ENCODE measurements around the gene FRY.

Gene FRY

DNA sequence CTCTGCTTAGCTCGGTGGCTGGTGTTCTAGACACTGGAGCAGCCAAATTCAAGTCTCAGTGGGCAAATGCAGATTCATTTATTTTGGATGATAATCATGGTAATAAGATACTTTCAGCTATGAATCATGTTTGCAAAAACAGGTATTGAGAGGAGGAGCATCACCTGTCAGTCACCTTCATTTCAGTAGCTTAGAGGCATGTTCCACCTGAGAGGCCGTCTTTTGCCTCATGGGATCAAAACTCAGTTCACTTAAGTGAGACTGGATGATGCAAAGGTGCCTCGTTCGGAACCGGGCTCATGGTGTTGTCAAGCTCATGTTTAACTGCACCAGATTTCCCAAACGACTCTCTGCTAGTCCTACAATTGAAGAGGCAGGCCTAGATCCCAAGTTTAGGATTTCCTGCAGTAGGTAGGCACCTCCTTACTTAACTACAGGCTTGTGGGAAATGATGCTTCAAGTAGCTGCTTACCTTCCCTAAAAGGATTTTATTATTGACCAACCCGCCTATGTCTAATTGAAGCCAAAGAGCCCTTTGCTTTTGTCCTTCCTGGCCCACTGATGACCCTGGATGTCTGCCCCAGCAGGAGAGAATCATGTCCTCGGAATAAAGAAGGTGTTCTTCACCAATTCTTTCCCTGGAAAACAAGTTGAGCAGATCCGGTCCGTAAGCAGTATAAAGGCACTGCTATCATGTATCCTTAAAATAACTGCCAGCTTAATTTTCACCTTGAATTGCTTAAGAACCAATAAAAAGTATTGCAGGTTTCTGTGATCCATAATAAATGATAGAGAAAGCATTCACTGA, 223.5 kb downstream of the FRY start:
- DNase-seq: no peak

DNA sequence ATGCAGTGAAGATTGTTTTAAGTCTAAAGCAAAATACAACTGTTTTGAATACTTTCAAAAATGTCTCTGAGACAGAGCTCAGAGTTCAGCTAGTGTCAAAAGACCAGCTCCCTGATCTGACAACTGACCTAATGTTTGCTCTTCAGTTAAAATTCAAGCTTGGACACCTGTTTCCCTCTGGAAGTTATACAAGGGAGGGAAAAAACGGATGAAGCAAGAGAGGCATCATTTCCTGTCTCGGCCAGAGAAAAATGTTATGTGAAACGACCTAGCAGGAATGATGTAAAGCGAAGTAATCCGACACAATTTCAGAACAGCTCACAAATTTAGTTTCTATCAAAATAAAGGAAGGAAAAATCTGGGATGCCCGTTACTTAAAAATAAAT, 224.1 kb downstream of the FRY start:
- DNase-seq: no peak

DNA sequence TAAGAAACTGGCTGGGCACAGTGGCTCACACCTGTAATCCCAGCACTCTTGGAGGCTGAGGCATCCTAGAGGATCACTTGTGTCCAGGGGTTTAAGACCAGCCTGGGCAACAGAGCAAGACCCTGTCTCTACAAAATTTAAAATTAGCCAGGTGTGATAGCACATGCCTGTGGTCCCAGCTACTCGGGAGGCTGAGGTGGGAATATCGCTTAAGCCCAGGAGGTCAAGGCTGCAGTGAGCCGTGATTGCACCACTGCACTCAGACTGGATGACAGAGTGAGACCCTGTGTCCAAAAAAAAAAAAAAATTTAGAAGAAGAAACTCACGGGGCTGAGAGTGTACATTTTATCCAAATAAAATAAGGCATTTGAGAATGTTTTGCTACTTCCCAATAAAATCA, 224.7 kb downstream of the FRY start:
- DNase-seq: no peak

DNA sequence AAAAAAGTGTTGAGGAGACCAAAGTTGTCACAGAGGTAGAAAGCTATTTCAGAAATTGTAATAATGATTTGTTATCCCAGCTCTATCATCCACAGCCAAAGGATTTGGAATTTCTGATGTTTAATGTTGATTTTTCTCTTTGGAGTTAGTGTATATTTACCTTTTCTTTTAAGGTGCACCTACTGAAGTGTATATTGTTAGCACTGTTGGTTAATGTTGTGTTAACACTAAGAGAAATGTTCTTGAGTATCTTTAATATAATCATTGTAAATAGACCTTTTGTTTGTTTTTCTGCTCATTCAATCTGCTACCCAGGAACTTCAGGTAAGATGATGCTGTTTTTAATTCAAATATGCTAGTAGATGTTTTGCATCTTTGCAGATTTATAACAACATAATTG, 226.1 kb downstream of the FRY start:
- no peak for DNase-seq

DNA sequence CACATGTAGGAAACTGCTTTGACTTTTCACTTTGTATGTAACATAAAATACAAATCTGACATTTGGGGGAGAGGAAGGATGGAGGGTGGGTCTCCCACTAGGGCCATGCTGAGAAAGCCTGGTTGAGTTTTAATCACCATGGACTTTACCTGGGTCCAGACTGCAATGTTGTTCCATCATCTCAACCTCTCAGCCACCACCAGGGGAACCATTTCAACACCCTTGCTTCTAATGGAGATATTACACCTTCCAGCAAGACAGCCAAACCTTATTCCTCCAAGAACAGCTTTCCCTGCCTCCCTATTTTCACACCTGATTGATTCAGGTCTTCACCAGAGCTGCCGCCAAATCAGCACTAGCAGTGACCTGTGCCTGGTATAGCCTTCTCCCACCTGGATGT, 227.5 kb downstream of the FRY start:
- DNase-seq: no peak

DNA sequence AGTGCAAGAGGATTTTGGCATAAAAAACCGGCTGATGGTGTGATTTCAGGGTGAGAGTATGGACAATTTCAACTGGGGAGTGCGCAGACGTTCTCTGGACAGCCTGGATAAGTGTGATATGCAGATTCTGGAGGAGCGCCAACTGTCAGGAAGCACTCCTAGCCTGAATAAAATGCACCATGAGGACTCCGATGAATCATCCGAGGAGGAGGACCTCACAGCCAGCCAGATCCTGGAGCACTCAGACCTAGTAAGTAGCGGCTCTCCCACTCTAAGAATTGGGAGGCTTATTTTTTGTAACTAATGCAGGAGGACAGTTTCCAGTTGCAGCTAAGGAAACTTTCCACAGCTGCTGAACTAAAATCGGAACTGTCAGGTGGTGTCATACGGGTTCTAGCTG, 230.0 kb downstream of the FRY start:
- peak in 14 of 56 donors; percentile 4 to 40 (median 12) for DNase-seq

DNA sequence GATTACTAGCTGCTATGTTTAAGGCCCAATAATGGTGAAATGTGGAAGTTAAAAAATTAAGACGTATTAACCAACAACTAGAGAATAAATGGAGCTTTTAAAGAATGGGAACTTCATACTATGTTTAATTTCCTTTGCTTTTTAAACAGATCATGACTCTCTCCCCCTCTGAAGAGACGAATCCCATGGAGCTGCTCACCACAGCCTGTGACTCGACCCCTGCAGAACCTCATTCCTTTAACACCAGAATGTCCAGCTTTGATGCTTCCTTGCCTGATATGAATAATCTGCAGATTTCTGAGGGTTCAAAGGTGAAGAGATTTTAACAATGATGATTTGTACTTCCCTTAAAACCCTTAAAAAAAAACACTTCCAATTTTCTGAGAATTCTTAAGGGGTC, 230.6 kb downstream of the FRY start:
- no peak for DNase-seq

DNA sequence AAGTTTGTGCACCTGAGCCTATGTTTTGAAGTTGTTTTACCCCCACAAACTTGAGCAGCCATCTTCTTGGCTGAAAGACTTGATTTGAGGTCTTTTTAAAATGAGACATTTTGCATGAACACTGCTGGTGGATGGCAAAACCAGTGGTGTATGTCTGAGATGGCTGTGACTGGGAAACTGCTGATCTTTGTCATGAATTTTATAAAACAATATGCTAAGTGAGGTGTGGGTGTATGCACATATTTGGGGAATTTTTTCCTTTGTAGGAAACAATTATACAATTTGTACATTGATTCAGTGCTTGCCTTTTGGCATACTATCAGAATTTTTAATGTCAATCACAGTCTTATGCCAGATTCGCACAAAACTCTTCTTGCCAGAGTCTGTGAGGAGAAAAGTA, 231.0 kb downstream of the FRY start:
- no peak for DNase-seq

DNA sequence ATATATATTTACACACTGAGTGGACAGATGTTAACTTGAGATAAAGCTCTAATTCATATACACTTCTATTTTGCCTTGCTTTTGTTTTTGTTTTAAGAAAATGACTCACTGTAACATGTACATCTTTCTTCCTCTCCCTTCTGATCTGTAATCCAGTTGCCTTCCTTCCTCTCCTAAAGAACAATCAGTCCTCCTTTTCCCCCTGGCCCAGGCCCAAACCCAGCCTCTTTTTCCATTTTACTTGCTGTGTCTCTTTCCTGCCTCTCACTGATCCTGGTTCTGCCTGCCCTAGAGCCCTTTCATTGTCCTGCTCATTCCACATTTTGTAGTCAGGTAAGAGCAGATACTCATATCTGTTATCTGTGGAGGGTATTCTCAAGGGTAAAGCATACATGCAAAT, 232.8 kb downstream of the FRY start:
- DNase-seq: no peak

DNA sequence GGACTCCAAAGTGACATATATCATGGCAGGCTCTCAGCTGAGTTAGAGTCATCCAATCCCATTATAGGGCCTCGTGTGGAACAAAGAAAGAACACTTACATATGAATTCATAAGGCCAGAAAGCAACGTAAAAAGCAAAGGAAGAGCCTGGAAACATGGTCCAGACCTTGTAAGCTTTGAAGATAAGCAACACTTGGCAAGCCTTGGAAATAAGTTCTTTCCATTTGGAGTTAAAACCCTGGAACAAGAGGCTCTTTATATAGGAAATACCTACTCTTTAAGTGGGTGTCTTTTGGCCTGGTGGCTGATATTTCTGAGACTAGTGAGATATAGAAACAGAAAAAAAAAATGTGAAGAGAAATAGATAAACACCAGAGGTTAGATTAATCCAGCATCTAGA, 234.2 kb downstream of the FRY start:
- DNase-seq: no peak

DNA sequence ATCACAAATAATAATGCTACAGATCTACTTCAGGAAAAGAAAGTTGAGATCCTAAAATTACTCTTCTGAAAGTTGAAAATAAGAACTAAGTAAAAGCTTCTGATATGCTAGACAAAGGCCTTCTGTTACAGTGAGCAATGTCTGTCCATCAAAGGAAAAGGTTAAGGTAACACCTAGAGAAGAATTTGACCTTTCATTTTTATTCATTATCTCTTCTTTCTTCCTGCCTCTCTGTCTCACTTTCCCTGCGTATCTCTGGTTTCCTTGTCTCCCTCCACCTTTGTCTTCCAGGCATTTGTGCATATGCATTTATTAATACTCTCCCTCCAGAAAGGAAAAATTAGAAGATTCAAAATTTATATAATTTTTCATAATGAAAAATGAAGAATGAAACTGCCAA, 234.6 kb downstream of the FRY start:
- DNase-seq: no peak

DNA sequence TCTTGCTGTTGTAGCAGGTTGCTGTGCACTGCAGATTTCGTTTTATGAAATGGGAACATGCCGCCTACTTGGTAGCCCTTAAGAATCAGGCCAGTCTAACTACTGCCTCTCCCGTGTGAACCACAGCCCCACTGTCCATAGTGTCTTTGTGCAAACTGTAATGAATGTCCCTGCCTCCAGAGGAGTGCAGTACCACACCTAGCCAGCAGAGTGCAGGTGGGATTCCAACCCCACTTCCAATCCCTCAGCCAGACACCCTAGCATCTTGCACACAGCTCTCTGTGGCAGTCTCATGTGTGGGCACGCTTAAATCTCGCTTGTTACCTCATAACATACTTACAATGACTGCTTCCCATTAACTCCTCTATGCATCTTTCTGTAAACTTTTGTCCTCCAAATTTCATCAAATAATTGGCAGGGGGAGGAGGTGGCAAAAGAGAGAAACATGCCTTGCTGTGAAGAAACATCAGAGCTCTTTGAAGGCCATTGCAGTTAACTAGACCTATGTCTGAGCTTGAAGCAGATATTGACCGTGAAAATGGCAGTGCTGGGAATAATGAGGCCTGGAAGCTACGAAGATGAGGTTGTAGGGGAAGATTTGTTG, 236.4 kb downstream of the FRY start:
- DNase-seq: no peak

DNA sequence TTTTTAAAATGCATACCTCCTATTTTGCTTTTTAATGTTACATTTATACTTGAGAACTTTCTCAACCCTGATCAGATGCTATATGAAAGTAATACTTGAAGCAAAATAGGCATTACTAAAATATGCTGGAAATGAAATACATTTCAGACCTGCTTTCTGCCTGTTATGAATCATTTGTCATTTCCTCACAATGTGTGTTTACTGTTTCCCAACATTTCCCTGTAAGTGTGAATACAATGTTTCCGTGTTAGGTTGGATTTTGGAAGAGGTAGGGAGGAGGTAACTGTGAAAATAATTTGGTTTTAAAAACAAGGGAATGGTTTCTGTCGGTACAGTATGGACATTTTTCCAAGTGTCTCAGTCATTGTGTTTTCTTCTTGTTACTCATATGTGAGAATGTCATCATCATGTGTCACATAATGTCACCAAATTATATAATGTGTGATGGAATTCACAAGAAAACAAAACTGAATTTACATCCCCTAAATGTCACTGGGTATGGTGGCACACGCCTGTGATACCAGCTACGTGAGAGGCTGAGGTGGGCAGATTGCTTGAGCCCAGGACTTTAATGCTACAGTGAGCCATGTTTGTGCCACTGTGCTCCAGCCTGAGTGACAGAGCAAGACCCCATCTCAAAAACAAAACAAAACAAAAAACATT, 240.6 kb downstream of the FRY start:
- DNase-seq: no peak

DNA sequence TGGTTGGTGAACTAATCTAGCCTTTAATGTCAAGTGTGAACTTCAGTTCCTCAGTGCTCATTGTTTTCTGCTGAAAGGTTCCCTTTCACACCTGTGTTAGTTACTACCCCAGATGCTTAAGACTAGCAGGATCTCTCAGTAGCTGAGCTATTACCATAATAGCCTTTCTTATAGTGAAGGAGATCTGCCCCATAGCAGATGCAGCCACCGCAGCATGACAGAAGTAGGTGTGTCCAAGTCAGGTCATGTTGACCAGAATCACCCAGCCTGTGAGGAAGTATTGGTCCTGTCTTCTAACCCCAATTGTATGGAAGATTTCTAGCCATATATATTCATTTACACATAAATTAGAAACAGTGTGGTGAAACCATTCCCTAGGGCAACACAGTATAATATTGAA, 246.3 kb downstream of the FRY start:
- DNase-seq: no peak

DNA sequence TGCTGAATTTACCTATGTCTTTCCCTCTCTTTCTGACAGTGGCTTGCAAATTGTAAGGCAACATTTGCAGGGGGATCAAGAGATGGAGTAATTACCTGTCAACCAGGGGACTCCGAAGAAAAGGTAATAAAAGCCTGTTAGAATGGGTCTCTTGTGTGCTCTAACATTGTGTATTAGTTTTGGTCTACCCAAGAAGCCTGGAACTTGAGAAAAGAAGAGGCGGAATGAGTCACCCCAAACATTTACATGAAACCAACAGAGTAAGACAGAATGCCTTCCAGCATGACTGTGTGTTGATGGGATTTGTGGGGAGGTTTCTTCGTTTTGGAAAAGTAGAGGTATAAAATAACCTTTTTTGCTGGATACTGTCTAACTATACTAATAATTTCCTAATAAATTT, 246.9 kb downstream of the FRY start:
- DNase-seq: no peak

DNA sequence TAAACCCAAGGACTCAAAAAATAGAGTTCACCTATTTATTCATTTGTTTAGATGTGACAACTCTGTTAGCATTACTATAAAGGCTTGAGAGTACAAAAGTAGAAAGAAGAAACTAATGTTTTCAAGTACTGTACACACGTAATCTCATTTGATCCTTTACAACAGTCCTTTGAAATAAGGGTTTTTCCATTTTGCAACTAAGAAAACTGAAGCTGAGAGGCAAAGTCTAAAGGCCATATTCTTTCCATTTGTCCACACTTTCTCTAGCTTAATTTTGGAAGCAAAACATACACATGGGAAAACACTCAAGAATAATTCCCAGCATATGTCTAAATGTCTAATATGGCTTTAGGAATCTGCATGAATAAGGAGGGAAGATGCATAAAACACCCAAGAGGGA, 249.5 kb downstream of the FRY start:
- no peak for DNase-seq

DNA sequence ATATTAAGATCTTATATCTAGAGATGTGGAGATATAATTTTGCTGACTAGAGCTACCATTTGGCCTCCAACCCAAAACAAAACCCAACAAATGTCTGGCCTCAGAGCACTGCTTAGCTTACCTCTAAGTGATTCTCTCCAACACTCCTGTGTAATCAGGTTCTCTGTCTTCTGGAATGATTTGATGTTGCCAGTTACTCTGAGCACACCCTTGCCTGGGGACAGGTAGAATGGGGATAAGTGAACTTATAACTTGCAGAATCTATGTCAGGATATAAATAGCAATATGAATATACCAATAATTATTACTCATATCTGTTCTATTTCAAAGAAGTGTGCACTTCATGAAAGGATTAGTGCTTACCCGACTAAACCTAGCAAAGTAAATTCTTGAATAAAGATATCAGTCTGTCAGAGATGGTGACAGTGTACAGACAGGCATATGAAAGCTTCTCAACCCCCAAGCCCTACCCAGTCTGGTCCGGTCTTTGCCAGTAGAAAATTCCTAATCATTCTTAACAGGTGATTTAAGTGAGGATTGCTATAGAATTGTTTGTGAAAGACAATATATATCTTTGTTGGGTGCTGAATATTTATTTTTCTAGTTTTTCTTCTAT, 250.6 kb downstream of the FRY start:
- DNase-seq: no peak

DNA sequence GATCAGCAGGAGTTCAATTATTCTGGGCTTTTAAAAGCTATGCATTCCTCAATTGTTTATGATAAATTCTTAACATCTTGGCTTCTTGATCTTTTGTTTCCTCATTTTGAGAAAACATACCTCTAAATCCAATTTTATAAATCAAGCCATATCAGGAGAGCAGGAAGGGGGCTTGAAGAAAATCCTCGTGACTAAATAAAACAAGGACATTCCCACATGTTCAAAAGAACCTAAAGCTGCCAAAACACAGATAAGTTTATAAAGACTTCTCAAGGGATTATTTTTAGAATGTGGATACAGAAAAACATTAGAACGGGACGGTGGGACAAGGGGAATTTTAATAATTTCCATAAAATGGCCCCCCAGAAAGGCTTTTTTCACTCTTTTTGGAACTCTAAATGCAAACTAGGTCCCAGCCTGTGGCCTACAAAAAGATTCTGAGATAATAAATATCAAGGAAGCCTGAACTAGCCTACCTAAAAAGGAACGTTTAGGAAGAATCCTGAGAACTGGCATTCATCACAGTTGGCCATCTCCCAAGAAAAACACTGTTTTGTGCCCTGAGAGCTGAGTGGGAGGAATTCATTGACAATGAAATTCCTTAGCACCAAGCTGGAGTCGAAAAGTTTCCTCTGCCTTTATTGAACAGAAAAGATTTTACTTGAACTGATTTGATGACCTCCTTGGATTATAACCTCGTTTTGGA, 253.5 kb downstream of the FRY start:
- DNase-seq: peak in 2 of 56 donors; percentile 7 to 15

DNA sequence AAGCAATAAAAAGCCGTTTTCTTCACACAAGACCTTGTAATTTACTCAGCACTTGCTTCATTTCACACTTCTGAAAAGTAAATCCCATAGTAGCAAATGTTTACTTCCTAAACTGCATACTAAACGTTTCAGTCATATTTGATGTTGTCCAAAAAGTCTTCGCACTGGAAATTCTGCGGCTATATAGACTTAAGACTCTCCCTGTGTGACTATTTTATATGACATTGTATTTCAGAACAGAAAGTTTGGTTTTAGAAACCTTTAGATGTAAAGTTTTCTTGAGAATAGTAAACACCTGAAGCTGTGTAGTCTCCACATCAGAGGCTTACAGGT, 254.0 kb downstream of the FRY start:
- DNase-seq: no peak

DNA sequence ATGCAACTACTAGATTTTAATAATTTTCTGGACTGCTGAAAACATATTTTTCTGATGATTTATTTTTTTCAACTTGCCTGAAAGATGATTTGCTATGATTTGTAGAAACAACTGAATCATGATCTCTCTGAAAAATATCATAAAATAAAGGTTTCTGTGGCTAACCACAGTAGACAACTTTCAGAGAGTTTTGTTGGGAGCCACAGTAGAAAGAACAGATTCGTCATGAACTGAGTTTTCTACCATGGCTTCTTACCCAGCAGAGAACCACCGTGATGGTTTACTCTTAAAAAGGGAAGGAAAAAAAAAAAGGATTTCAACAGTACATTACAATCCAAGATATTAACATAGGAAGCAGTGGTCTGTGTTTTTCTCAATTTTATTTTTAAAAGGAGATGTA, 265.6 kb downstream of the FRY start:
- DNase-seq: no peak

DNA sequence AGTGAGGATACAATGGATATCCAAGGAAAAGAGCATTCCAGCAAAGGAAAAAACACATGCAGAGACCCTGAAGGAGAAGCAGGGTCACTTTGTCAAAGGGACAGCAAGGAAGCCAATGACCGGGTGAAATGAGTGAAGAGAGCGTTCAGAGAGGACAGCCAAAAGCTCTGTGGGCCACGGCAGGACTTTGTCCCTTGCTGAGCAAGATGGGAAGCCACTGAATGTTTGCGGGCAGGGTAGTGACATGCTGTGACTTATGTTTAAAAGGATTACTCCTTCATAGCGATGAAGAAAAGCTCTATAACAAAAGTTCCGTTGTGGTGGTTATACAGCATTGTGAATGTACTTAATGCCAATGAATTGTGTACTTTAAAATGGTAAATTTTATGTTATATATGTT, 267.1 kb downstream of the FRY start:
- DNase-seq: no peak

DNA sequence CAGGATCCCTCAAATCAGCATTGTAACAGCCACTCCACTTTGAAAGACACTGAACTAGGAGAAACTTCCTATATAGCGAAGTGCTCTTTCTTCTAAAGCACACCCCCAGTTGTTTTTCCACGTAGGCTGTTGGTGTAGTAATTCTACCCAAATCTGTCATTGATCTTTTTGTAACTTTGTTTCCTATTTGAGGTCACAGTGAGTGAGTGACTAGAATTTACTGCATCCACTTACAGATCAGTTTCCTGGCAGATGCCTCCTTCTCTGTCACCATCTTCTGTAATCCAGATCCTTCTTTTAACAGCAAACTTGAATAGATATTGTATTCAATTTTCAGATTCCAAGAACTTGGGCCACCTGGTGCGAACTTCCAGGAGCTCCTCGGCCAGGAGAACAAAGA, 268.3 kb downstream of the FRY start:
- no peak for DNase-seq

All from nucleus accumbens (tissue), 56 donors.